Measurements from ENCODE around the gene LPIN1.

LPIN1 gene

GRCh38 chr2:11867926-11868325 is 121.5 kb downstream of the LPIN1 start:
- Mint-ChIP-seq H3K4me1 (ENCODE audit: low read depth) (peaks cover 49% of the 10 kb centered on the region), H3K36me3 (ENCODE audit: low read depth) (no peaks in the 10 kb centered on the region), H3K4me3 (no peak overlapping the region), H3K27me3 (peaks cover 24% of the 10 kb centered on the region), H3K9me3 (no peaks in the 10 kb centered on the region), H3K27ac (no peak overlapping the region)
- intact Hi-C loops (cut with micrococcal nuclease): loop anchor here (10.0 kb wide), 2 partner anchors 177 to 587 kb away; no protein-coding TSS in a partner anchor

- H3K4me1 Mint-ChIP-seq (ENCODE audit: low read depth): peaks cover 50% of the 10 kb centered on the region
- no peak overlapping the region for H3K4me3 Mint-ChIP-seq
- H3K9me3 Mint-ChIP-seq: no peaks in the 10 kb centered on the region
- no peaks in the 10 kb centered on the region for H3K36me3 Mint-ChIP-seq (ENCODE audit: low read depth)
- peaks cover 17% of the 10 kb centered on the region for H3K27me3 Mint-ChIP-seq
- no peak overlapping the region for H3K27ac Mint-ChIP-seq
- intact Hi-C loops (cut with micrococcal nuclease): loop anchor here (10.0 kb wide), 2 partner anchors 175 to 585 kb away; no protein-coding TSS in a partner anchor
Measured at GRCh38 chr2:11869391-11869991, 123.1 kb downstream of the LPIN1 start.

- peaks cover 14% of the 10 kb centered on the region for H3K27me3 Mint-ChIP-seq
- H3K4me3 Mint-ChIP-seq: no peak overlapping the region
- H3K9me3 Mint-ChIP-seq: no peaks in the 10 kb centered on the region
- no peak overlapping the region for H3K27ac Mint-ChIP-seq
- peaks cover 47% of the 10 kb centered on the region for H3K4me1 Mint-ChIP-seq (ENCODE audit: low read depth)
- H3K36me3 Mint-ChIP-seq (ENCODE audit: low read depth): no peaks in the 10 kb centered on the region
- intact Hi-C loops (cut with micrococcal nuclease): no loop called here
Measured at GRCh38 chr2:11870064-11870463, 123.6 kb downstream of the LPIN1 start.

- Mint-ChIP-seq H3K27ac (no peak overlapping the region), H3K36me3 (ENCODE audit: low read depth) (no peaks in the 10 kb centered on the region), H3K27me3 (peaks cover 11% of the 10 kb centered on the region), H3K4me3 (no peak overlapping the region), H3K9me3 (no peaks in the 10 kb centered on the region), H3K4me1 (ENCODE audit: low read depth) (peaks cover 47% of the 10 kb centered on the region)
- intact Hi-C loops (cut with micrococcal nuclease): no loop called here
Measured at GRCh38 chr2:11870584-11870983, 124.2 kb downstream of the LPIN1 start.

- Mint-ChIP-seq H3K27ac (no peak overlapping the region), H3K4me1 (ENCODE audit: low read depth) (peaks cover 45% of the 10 kb centered on the region), H3K4me3 (no peak overlapping the region), H3K27me3 (peaks cover 9% of the 10 kb centered on the region), H3K9me3 (no peaks in the 10 kb centered on the region), H3K36me3 (ENCODE audit: low read depth) (no peaks in the 10 kb centered on the region)
- intact Hi-C loops (cut with micrococcal nuclease): no loop called here
Measured at GRCh38 chr2:11871421-11871820, 125.0 kb downstream of the LPIN1 start.

GRCh38 chr2:11872247-11872947 is 126.0 kb downstream of the LPIN1 start:
- intact Hi-C loops (cut with micrococcal nuclease): no loop called here
- Mint-ChIP-seq H3K27me3 (peaks cover 12% of the 10 kb centered on the region), H3K36me3 (ENCODE audit: low read depth) (no peaks in the 10 kb centered on the region), H3K4me1 (ENCODE audit: low read depth) (peaks cover 51% of the 10 kb centered on the region), H3K4me3 (no peak overlapping the region), H3K9me3 (no peaks in the 10 kb centered on the region), H3K27ac (no peak overlapping the region)

GRCh38 chr2:11872948-11873269 is 126.5 kb downstream of the LPIN1 start:
- Mint-ChIP-seq H3K27me3 (peaks cover 18% of the 10 kb centered on the region), H3K4me1 (ENCODE audit: low read depth) (peaks cover 51% of the 10 kb centered on the region), H3K4me3 (no peak overlapping the region), H3K27ac (no peak overlapping the region), H3K36me3 (ENCODE audit: low read depth) (no peaks in the 10 kb centered on the region), H3K9me3 (no peaks in the 10 kb centered on the region)
- intact Hi-C loops (cut with micrococcal nuclease): no loop called here

GRCh38 chr2:11873356-11874154 is 127.1 kb downstream of the LPIN1 start:
- Mint-ChIP-seq H3K9me3 (no peaks in the 10 kb centered on the region), H3K4me3 (no peak overlapping the region), H3K27me3 (peaks cover 22% of the 10 kb centered on the region), H3K4me1 (ENCODE audit: low read depth) (peaks cover 51% of the 10 kb centered on the region), H3K36me3 (ENCODE audit: low read depth) (no peaks in the 10 kb centered on the region), H3K27ac (no peak overlapping the region)
- intact Hi-C loops (cut with micrococcal nuclease): no loop called here

GRCh38 chr2:11874861-11875260 is 128.4 kb downstream of the LPIN1 start:
- Mint-ChIP-seq H3K4me3 (no peak overlapping the region), H3K27ac (no peak overlapping the region), H3K4me1 (ENCODE audit: low read depth) (peaks cover 58% of the 10 kb centered on the region), H3K9me3 (no peaks in the 10 kb centered on the region), H3K27me3 (peaks cover 22% of the 10 kb centered on the region), H3K36me3 (ENCODE audit: low read depth) (no peaks in the 10 kb centered on the region)
- intact Hi-C loops (cut with micrococcal nuclease): no loop called here

GRCh38 chr2:11875481-11875880 is 129.0 kb downstream of the LPIN1 start:
- Mint-ChIP-seq H3K27ac (no peak overlapping the region), H3K36me3 (ENCODE audit: low read depth) (no peaks in the 10 kb centered on the region), H3K9me3 (no peaks in the 10 kb centered on the region), H3K27me3 (peaks cover 20% of the 10 kb centered on the region), H3K4me3 (no peak overlapping the region), H3K4me1 (ENCODE audit: low read depth) (peaks cover 55% of the 10 kb centered on the region)
- intact Hi-C loops (cut with micrococcal nuclease): no loop called here

GRCh38 chr2:11876436-11876835 is 130.0 kb downstream of the LPIN1 start:
- no peak overlapping the region for H3K4me3 Mint-ChIP-seq

GRCh38 chr2:11876889-11877288 is 130.5 kb downstream of the LPIN1 start:
- Mint-ChIP-seq H3K4me1 (ENCODE audit: low read depth) (peaks cover 50% of the 10 kb centered on the region), H3K9me3 (no peaks in the 10 kb centered on the region), H3K4me3 (no peak overlapping the region), H3K27ac (no peak overlapping the region), H3K27me3 (peaks cover 16% of the 10 kb centered on the region), H3K36me3 (ENCODE audit: low read depth) (no peaks in the 10 kb centered on the region)
- intact Hi-C loops (cut with micrococcal nuclease): no loop called here

More at GRCh38 chr2:11876436-11876835, 130.0 kb downstream of the LPIN1 start:
- intact Hi-C loops (cut with micrococcal nuclease): no loop called here
- H3K27ac Mint-ChIP-seq: no peak overlapping the region
- no peaks in the 10 kb centered on the region for H3K36me3 Mint-ChIP-seq (ENCODE audit: low read depth)
- H3K4me1 Mint-ChIP-seq (ENCODE audit: low read depth): peaks cover 50% of the 10 kb centered on the region
- H3K9me3 Mint-ChIP-seq: no peaks in the 10 kb centered on the region
- peaks cover 16% of the 10 kb centered on the region for H3K27me3 Mint-ChIP-seq

Measured in dendritic cell treated with granulocyte-macrophage colony-stimulating factor and Interleukin-4, amounts not matched to agents 40 ng/mL and 50 ng/mL, for 4 days (primary cell).